Prostate gland (tissue), 2 donors: ENCODE data around the gene PRDX2. TPM values are rescaled to one million over a fixed set of nuclear protein-coding genes. Genes with fewer than 3 reads are reported as not detected.
A peak's percentile ranks its signal among the peaks of the same experiment; 100 is the strongest.

Experiments
- DNase-seq: peaks from one replicate; pipeline ENCODE4 v3.0.0-alpha.2; 2019; ENCODE audit warnings: low spot score
- H3K27ac ChIP-seq, 2 donors: fragments of 200-600 bp; sonication (generic); 2 replicates each; pipeline ENCODE4 v1.5.1; 2017 to 2019
- H3K27me3 ChIP-seq: fragments of 200-600 bp; sonication (generic); replicated peaks from 2 replicates; pipeline ENCODE4 v1.5.1; 2019; ENCODE audit not compliant: insufficient read depth
- H3K36me3 ChIP-seq, 2 donors: fragments of 200-600 bp; sonication (generic); 1 replicate in 1 of 2; 2 replicates in 1 of 2; pipeline versions ENCODE4 v1.5.1 to v1.8.1; 2017 to 2019
- H3K4me1 ChIP-seq: fragments of 200-600 bp; sonication (generic); replicated peaks from 2 replicates; pipeline ENCODE4 v1.5.1; 2019
- H3K4me3 ChIP-seq, 2 donors: fragments of 200-600 bp; sonication (generic); 2 replicates each; pipeline ENCODE4 v1.5.1; 2017 to 2019
- H3K9me3 ChIP-seq: fragments of 200-600 bp; sonication (generic); 2 replicates; pipeline ENCODE4 v1.5.1; 2017
- POLR2A ChIP-seq: fragments of 450-650 bp; IDR thresholded peaks from one replicate; pipeline ENCODE4 v1.6.1; 2016; ENCODE audit warnings: antibody characterized with exemption, mild to moderate bottlenecking
- POLR2AphosphoS5 ChIP-seq: sonication (generic); formaldehyde crosslinking; IDR thresholded peaks from one replicate; pipeline ENCODE4 v1.6.1; 2017; ENCODE audit warnings: antibody characterized with exemption
- WGBS: methylation state at CpG from one replicate; pipeline ENCODE4 v1.1.5; 2018; 5-methylcytosine and 5-hydroxymethylcytosine counted together
- intact Hi-C: fragments of 100-400 bp; cut with DNase I; formaldehyde crosslinking; loops from one replicate; pipeline ENCODE4 v1.14.2; 2022
- total RNA-seq, 2 donors: library from RNA; depleted of rRNA; stranded (reverse); fragments of >200 nt; gene quantifications; one replicate each; pipeline ENCODE4 v1.1.0, GENCODE V29; 2016
- TF ChIP-seq, protein P1 (sequence below), 4 experiments: fragments of 200-600 bp in 2 of 4; fragments of 450-650 bp in 2 of 4; sonication (generic) in 2 of 4; IDR thresholded peaks; 1 replicate in 3 of 4; 2 replicates in 1 of 4; pipeline ENCODE4 v1.5.1; 2016 to 2019; ENCODE audit warnings: antibody characterized with exemption in 4 of 4, mild to moderate bottlenecking in 2 of 4, moderate library complexity in 2 of 4

The PRDX2 gene
- total RNA-seq, 2 donors from 2014 or later = 256 to 548 TPM

- no peaks in the 10 kb centered on the region for H3K27me3 ChIP-seq
- H3K36me3 ChIP-seq = no peaks in the 10 kb centered on the region
- intact Hi-C loops = no loop called here
- H3K4me1 ChIP-seq = peaks cover 62% of the 10 kb centered on the region
- TF ChIP-seq, protein P1, sequence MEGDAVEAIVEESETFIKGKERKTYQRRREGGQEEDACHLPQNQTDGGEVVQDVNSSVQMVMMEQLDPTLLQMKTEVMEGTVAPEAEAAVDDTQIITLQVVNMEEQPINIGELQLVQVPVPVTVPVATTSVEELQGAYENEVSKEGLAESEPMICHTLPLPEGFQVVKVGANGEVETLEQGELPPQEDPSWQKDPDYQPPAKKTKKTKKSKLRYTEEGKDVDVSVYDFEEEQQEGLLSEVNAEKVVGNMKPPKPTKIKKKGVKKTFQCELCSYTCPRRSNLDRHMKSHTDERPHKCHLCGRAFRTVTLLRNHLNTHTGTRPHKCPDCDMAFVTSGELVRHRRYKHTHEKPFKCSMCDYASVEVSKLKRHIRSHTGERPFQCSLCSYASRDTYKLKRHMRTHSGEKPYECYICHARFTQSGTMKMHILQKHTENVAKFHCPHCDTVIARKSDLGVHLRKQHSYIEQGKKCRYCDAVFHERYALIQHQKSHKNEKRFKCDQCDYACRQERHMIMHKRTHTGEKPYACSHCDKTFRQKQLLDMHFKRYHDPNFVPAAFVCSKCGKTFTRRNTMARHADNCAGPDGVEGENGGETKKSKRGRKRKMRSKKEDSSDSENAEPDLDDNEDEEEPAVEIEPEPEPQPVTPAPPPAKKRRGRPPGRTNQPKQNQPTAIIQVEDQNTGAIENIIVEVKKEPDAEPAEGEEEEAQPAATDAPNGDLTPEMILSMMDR (IDR thresholded peaks at IDR 0.05) = no peak
- no peak for TF ChIP-seq POLR2A
- TF ChIP-seq POLR2AphosphoS5 = no peak
- no peak for DNase-seq
- 76% methylated on average over 4 of the region's 4 CpGs for WGBS
- H3K27ac ChIP-seq = peak overlapping the region; percentile 100
- no peak overlapping the region for H3K4me3 ChIP-seq
- H3K9me3 ChIP-seq = no peaks in the 10 kb centered on the region
Observed at GRCh38 chr19:12785431-12786031, 16.1 kb downstream of the PRDX2 start.

- TF ChIP-seq, protein P1 (IDR thresholded peaks at IDR 0.05) = no peak
- TF ChIP-seq POLR2A (no peak), POLR2AphosphoS5 (peak; percentile 10)
- no peak overlapping the region for H3K4me3 ChIP-seq
- H3K27ac ChIP-seq = peak overlapping the region; percentile 100
- WGBS = 45% methylated on average over 5 of the region's 5 CpGs
- no peaks in the 10 kb centered on the region for H3K27me3 ChIP-seq
- no peaks in the 10 kb centered on the region for H3K36me3 ChIP-seq
- H3K9me3 ChIP-seq = no peaks in the 10 kb centered on the region
- peak; percentile 43 for DNase-seq
- H3K4me1 ChIP-seq = peaks cover 62% of the 10 kb centered on the region
- intact Hi-C loops = no loop called here
Observed at GRCh38 chr19:12784871-12785430, 16.6 kb downstream of the PRDX2 start.

DNA sequence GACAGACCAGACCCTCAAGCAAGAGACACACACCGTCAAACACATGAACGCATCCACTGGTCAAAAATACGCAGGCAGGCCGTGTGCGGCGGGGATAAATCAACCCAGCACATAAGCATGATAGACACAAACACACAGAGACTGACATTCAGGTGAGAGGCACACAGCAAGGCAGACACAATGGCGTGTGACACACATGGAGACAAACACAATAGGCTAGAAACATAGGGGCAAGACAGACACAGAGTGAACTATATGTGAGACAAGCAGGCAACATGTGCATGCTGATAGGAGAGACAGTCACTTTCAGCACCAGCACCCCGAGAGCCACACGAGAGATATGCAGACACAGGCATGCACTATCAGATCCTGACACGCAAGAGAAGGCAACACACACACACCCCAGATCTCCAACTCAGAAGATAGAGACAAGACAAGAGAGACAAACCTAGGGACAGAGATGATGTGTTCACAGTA is 17.2 kb downstream of the PRDX2 start:
- Histone ChIP-seq H3K27ac (peak overlapping the region; percentile 100), H3K4me3 (no peak overlapping the region), H3K4me1 (peaks cover 62% of the 10 kb centered on the region), H3K36me3 (no peaks in the 10 kb centered on the region), H3K27me3 (no peaks in the 10 kb centered on the region), H3K9me3 (no peaks in the 10 kb centered on the region)
- DNase-seq = no peak
- intact Hi-C loops = no loop called here
- 53% methylated on average over 10 of the region's 10 CpGs for WGBS
- TF ChIP-seq POLR2A (no peak), POLR2AphosphoS5 (no peak)
- TF ChIP-seq, protein P1 (IDR thresholded peaks at IDR 0.05) = no peak

DNA sequence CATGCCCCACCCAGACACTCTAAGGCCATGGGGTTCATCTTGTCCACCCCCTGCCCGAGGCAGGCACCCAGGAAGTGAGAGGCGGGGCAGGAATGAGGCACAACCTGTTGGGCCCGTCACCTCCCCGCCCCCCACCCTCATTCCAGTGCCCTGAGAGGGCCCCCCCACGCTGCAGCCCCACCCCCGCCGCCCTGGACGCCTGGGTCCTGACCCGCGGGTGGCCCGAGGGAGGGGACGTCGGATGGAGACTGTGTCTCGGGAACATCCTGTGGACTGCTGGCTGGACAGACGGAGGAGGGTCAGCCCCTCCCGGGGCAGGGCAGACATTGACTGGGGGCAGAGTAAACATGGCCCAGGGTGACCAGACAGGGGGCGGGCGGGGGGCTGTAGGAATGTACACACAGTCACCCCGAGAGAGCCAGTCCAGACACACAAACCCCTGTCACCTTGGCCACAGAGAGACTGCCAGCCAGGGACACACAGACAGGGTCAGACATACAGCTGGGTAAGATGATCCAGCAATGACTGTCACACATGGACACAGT is 17.7 kb downstream of the PRDX2 start:
- H3K27ac ChIP-seq = peak overlapping the region; percentile 100
- H3K4me1 ChIP-seq = peaks cover 57% of the 10 kb centered on the region
- H3K4me3 ChIP-seq = no peak overlapping the region
- H3K27me3 ChIP-seq = no peaks in the 10 kb centered on the region
- intact Hi-C loops = no loop called here
- H3K9me3 ChIP-seq = no peaks in the 10 kb centered on the region
- WGBS = 14% methylated on average over 18 of the region's 19 CpGs
- no peaks in the 10 kb centered on the region for H3K36me3 ChIP-seq
- DNase-seq = peak; percentile 43
- TF ChIP-seq, protein P1 (IDR thresholded peaks at IDR 0.05) = no peak
- TF ChIP-seq POLR2A (no peak), POLR2AphosphoS5 (peak; percentile 38)
